GM18861 (cell line): ENCODE data around the gene PTGER2.

Experiments used
- ATAC-seq: cut with Tn5 transposase; IDR thresholded peaks from one replicate; pipeline ENCODE4 v1.9.1; 2021; ENCODE audit not compliant: unreplicated experiment

Gene PTGER2

GRCh38 chr14:52304248-52304904 is 9.7 kb upstream of the PTGER2 start:
- no peak for ATAC-seq

- no peak for ATAC-seq
Measured at GRCh38 chr14:52305014-52305413, 9.1 kb upstream of the PTGER2 start.

GRCh38 chr14:52307376-52307775 is 6.7 kb upstream of the PTGER2 start:
- ATAC-seq: no peak

GRCh38 chr14:52307905-52308304 is 6.2 kb upstream of the PTGER2 start:
- ATAC-seq: no peak

GRCh38 chr14:52310541-52310940 is 3.6 kb upstream of the PTGER2 start:
- ATAC-seq: no peak

- no peak for ATAC-seq
Measured at GRCh38 chr14:52312931-52313355, 1.2 kb upstream of the PTGER2 start.

GRCh38 chr14:52313462-52313861 is 650 bp upstream of the PTGER2 start:
- ATAC-seq: no peak

- no peak for ATAC-seq
Measured at GRCh38 chr14:52314595-52315354, 663 bp downstream of the PTGER2 start.

DNA sequence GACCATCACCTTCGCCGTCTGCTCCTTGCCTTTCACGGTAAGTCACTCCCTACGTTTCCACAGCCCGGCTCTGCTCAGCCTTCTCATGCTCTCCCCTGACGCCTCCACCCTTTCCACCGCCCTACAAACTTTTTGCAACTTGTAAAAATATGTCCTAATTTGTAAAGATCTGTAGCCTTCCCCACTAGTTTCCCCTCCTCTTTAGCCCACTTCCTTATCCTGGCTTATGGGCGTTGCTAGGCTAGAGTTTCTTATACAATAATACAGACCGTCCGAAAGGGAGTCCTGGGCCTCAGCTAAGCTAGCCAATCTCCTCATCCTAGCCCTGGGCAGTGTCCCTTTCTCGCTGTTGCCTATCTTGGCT is 1.2 kb downstream of the PTGER2 start:
- no peak for ATAC-seq

GRCh38 chr14:52318062-52318461 is 4.0 kb downstream of the PTGER2 start:
- ATAC-seq: no peak

DNA sequence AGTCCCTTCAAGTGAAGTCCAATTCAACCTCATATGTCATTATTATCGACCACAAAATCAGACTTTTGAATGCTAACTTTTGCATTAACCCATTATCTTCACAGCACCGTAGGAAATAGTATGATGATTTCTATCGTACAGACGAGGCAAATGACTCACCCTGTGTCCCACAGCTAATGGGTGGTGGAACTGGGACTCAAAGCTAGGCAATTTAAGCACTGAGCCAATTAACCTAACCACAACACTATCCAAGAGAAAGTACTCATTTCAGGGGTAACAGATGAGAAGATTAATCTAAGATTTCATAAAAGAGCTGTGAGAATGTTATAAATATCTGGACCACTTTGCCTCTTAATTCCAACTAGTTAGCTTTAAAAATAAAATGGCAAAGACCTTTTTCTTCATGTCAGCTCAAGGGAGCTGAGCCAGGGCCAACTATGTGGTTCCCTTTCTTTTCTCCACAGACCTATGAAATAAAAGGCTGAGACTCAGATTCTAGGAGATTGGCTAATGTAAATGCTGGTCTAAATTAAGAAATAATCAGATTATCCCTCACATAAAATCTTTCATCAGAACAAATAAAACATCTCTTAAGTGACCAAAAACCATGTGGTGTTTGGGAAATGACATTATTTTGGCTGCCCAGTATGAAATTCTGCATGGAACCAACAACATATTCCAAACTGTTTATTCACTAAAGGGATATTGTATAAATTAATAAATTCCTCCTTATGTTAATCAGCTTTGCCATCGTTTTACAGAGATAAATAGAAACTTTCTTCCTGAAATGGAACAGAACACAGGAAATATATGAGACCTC is 4.9 kb downstream of the PTGER2 start:
- ATAC-seq: no peak

DNA sequence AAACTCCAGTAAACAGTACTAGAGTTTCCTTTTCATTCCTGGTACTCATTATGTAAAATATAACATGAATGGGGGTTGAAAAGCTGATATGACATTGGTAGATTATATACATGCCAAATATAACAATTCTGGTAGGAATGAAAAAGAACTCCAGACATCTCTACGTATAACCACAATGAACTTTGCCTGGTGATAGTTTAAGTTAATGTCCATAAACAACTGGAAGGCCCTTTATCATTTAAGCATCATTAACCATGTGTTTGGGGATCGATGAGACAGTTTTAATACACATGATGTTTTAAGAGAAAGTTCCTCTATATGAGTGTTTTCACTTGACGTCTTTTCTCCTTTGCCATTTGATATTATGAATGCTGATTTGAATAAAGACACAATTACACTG is 5.8 kb downstream of the PTGER2 start:
- ATAC-seq: no peak

GRCh38 chr14:52325126-52325525 is 11.0 kb downstream of the PTGER2 start:
- peak; percentile 97 for ATAC-seq

DNA sequence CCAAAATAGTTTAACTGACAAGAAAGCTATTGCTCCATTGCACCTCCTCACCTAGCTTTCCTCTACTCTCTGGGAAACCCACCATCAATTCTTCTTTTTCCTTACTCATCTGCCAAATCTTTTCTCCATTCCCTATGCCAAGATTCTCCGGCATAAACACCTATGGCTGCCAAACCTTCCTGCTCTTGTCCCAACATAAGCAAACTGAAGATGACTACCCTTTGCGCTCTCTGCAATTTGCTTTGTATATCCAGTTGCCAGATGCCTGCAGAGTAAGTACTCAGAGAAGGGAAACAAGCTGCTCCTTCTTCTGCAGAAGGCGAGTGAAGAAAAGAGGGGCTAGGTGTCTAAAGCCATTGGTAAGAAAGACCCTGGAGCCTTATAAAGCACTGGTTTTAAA is 11.5 kb downstream of the PTGER2 start:
- no peak for ATAC-seq

GRCh38 chr14:52327374-52328226 is 13.5 kb downstream of the PTGER2 start:
- ATAC-seq: no peak

DNA sequence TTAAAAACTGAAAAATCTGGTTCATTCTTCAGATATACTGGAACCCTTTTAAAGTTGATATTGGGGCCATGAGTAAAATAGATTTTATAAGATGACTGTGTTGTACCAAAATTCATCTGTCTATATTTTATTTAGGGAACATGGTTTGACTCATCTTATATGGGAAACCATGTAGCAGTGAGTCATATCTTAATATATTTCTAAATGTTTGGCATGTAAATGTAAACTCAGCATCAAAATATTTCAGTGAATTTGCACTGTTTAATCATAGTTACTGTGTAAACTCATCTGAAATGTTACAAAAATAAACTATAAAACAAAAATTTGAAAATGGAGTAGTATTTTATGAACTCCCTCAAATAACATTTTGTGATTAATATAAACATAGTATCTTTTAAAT is 14.2 kb downstream of the PTGER2 start:
- ATAC-seq: no peak

DNA sequence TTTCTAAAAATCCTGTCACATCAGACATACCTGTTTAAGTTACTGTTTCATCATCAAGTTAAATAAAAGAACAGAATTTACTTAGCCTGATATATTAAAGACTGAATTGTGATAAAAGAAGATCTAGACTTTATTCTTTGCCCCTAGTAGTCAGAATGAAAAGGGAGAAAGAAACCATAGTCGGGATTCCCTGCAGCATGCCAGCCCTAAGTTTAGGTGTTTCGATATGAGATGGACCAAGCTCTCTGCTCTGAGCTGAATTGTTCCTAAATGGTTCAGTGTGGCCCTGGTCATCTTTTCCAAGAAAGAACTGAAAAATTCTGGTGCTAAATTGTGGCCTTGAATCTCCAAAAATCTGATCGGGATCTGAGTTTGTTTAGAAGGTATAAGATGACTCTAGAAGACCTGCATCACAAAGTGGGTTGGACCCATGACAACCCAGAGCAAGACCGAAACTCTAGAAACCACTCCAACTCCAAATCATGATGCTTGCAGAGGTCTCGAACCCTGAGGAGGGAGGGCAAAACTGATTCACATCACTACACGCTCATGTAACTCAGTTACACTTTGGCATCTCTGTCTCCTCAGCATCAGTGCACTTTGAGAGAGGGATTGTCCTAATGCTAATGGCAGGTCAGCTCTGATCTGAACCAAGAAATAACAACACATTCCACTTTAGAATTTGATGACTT is 15.7 kb downstream of the PTGER2 start:
- no peak for ATAC-seq

DNA sequence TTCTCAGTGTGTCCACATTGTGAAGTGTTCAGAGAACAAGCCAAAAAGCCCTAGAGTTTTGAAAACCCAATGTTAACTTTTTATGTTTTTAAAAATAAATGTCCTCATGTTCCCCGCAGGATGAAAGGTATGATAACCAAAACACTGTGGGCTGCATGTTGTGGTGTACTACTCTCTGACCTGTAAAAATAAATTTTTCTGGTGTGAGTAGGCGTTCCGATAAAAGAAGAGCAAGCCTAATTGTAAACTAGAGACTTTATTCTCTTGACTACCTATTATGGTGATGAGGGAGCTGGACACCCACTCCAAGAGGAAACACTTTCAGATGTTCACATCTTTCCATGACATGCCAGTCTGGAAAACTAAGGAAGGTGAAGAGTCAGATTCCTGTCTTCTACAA is 18.2 kb downstream of the PTGER2 start:
- no peak for ATAC-seq

DNA sequence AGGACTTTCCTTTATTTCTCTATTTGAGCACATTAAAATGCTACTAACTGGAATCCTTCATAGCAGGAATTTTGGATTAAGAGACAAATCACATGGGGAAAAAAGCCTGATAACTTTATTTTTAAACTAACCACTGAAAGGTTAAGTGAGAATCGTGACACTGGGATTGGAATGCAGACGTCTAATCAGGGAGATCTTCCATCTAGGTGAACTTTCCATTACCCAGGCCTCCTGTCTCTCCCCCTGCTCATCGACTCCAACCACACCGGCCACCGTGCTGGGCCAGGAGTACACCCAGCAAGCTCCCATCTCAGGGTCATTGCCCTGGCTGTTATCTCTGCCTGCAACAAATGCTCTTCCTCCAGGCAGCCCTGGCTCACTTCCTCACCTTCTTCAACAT is 19.0 kb downstream of the PTGER2 start:
- no peak for ATAC-seq
